ENCODE measurements around the gene SLC12A7.
"Not testable (repeated sequence)": the region's sequence is repeated elsewhere in the genome, so short reads cannot be mapped to it uniquely, and the experiment has no call there.

SLC12A7 gene

DNA sequence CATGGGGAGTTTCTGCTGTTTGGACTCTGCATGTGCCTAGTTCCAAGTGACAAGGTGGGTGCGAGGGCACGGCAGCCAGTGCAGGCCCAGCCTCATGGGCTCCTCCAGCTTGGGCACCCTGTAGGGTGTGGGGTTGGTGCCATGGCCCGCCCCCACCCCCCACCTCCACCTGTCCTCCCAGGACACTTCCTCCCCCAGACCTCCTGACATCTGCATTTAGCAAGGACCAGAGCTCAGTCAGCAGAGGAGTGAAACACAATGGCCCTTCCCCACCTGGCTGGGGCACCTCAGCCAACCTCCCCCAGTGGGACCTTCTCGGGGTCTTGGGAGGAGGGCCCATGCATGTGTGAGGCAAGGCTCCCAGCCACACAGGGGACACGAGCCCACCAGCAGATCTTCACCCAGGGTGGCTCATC lies 105.2 kb downstream of the SLC12A7 start:
- no peak for TF ChIP-seq POLR2A (IDR thresholded peaks at IDR 0.05; ENCODE audit: low read depth, low read length)
- no peak for TF ChIP-seq POLR2AphosphoS5 (IDR thresholded peaks at IDR 0.05; ENCODE audit: low read depth, low read length)
- TF ChIP-seq TAF1 (IDR thresholded peaks at IDR 0.05; ENCODE audit: borderline replicate concordance, low read depth, low read length): no peak
- FAIRE-seq (no peak), DNase-seq (ENCODE audit: insufficient read length) (no peak)

DNA sequence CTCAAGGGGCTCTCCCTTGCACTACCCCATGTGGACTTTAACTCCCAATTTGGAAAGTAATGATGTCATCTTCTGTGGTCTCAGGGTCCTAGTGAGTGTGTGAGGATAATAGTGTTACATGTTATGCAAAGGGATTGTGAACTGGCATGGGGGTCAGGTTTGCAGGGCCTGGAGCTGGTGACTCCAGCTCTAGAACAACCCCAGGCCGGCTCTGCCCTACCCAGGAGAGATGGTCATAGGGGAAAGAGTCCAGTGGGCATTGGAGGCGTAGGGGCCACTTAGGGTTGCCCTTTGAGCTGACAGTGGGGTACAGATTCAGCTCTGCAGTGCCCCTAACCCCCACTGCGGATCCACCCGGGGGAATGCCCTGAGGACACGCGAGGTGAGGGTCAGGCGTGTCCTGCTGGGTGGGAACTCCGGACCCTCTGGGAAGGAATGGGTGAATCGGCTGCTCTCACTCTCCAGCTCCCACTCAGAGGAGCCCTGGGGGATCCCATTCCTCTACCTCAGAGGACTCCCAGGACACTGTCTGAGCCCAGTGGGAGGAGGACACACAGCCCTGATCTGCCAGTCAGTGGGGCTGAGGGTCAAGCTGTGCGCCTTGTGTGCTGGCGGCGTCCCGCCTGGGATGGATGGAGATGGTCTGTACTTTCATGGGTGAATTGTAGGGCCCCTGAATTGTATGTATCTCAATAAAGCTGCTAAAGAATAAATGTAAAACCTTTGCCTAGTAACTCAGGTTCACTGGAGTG lies 105.8 kb downstream of the SLC12A7 start:
- FAIRE-seq (no peak), DNase-seq (ENCODE audit: insufficient read length) (no peak)
- no peak for TF ChIP-seq TAF1 (IDR thresholded peaks at IDR 0.05; ENCODE audit: borderline replicate concordance, low read depth, low read length)
- no peak for TF ChIP-seq POLR2AphosphoS5 (IDR thresholded peaks at IDR 0.05; ENCODE audit: low read depth, low read length)
- TF ChIP-seq POLR2A (IDR thresholded peaks at IDR 0.05; ENCODE audit: low read depth, low read length): no peak

DNA sequence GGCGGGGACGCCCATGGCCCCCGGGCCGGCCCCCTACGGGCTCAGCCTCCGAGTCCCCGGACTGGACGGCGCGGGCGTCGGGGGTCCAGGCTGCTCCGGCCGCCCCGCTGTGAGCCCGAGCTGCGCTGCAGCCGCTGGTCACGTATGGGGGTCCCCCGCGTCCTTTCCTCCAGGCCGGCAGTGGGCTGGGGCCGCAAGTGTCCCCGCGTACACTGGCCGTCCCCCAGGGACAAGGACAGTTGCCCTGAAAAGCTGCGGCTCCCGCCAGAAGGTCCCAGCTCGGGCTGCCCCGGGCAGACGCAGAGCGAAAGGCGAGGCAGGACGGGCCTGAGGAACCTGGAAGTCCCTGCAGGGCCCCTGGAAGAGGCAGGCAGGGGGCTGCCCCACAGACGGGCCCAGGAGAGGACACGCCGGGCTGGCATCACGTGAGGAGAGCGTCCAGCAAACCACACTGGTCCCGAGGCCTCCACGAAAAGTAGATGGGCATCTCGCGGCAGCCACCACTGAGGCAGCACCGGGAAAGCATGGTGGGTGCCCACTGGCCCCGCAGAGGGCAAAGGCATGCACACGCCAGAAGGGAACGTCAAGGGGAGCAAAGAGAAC lies 106.5 kb downstream of the SLC12A7 start:
- no peak for FAIRE-seq
- TF ChIP-seq TAF1 (IDR thresholded peaks at IDR 0.05; ENCODE audit: borderline replicate concordance, low read depth, low read length) (no peak), POLR2AphosphoS5 (IDR thresholded peaks at IDR 0.05; ENCODE audit: low read depth, low read length) (no peak), POLR2A (IDR thresholded peaks at IDR 0.05; ENCODE audit: low read depth, low read length) (no peak)

GRCh38 chr5:1004461-1005248 lies 107.2 kb downstream of the SLC12A7 start:
- FAIRE-seq (no peak), DNase-seq (ENCODE audit: insufficient read length) (no peak)
- TF ChIP-seq POLR2AphosphoS5 (IDR thresholded peaks at IDR 0.05; ENCODE audit: low read depth, low read length) (no peak), TAF1 (IDR thresholded peaks at IDR 0.05; ENCODE audit: borderline replicate concordance, low read depth, low read length) (no peak), POLR2A (IDR thresholded peaks at IDR 0.05; ENCODE audit: low read depth, low read length) (no peak)

More for the DNA sequence above, 106.5 kb downstream of the SLC12A7 start:
- DNase-seq (ENCODE audit: insufficient read length): no peak

GRCh38 chr5:1003296-1003937 lies 108.4 kb downstream of the SLC12A7 start:
- no peak for DNase-seq (ENCODE audit: insufficient read length)

GRCh38 chr5:1002836-1003235 lies 109.0 kb downstream of the SLC12A7 start:
- no peak for FAIRE-seq
- TF ChIP-seq TAF1 (IDR thresholded peaks at IDR 0.05; ENCODE audit: borderline replicate concordance, low read depth, low read length): no peak
- TF ChIP-seq POLR2AphosphoS5 (IDR thresholded peaks at IDR 0.05; ENCODE audit: low read depth, low read length): no peak
- TF ChIP-seq POLR2A (IDR thresholded peaks at IDR 0.05; ENCODE audit: low read depth, low read length): no peak
- DNase-seq (ENCODE audit: insufficient read length): no peak

More at GRCh38 chr5:1003296-1003937, 108.4 kb downstream of the SLC12A7 start:
- TF ChIP-seq TAF1 (IDR thresholded peaks at IDR 0.05; ENCODE audit: borderline replicate concordance, low read depth, low read length) (no peak), POLR2AphosphoS5 (IDR thresholded peaks at IDR 0.05; ENCODE audit: low read depth, low read length) (no peak), POLR2A (IDR thresholded peaks at IDR 0.05; ENCODE audit: low read depth, low read length) (no peak)
- no peak for FAIRE-seq

GRCh38 chr5:1002271-1002546 lies 109.7 kb downstream of the SLC12A7 start:
- no peak for FAIRE-seq
- TF ChIP-seq POLR2A (IDR thresholded peaks at IDR 0.05; ENCODE audit: low read depth, low read length) (no peak), TAF1 (IDR thresholded peaks at IDR 0.05; ENCODE audit: borderline replicate concordance, low read depth, low read length) (no peak), POLR2AphosphoS5 (IDR thresholded peaks at IDR 0.05; ENCODE audit: low read depth, low read length) (no peak)
- no peak for DNase-seq (ENCODE audit: insufficient read length)

GRCh38 chr5:1001406-1002270 lies 110.2 kb downstream of the SLC12A7 start:
- DNase-seq (ENCODE audit: insufficient read length) (no peak), FAIRE-seq (no peak)
- no peak for TF ChIP-seq POLR2AphosphoS5 (IDR thresholded peaks at IDR 0.05; ENCODE audit: low read depth, low read length)
- no peak for TF ChIP-seq TAF1 (IDR thresholded peaks at IDR 0.05; ENCODE audit: borderline replicate concordance, low read depth, low read length)
- no peak for TF ChIP-seq POLR2A (IDR thresholded peaks at IDR 0.05; ENCODE audit: low read depth, low read length)

GRCh38 chr5:1000831-1001230 lies 111.0 kb downstream of the SLC12A7 start:
- DNase-seq (ENCODE audit: insufficient read length); FAIRE-seq: not testable (repeated sequence)
